Stimulated activated CD4-positive, alpha-beta T cell treated with anti-CD3 and anti-CD28 coated beads, Interleukin-1b, Interleukin-23, amount 100 ng/mL, for 4 hours (primary cell): ENCODE measurements around the gene GATAD2A.
"Not testable (repeated sequence)": the region's sequence is repeated elsewhere in the genome, so short reads cannot be mapped to it uniquely, and the experiment has no call there.

Source experiments
- DNase-seq, 2 donors: peaks; one replicate each; pipeline ENCODE4 v3.0.0-alpha.2; 2020; ENCODE audit warnings: low read depth in 2 of 2

The GATAD2A gene, protein sequence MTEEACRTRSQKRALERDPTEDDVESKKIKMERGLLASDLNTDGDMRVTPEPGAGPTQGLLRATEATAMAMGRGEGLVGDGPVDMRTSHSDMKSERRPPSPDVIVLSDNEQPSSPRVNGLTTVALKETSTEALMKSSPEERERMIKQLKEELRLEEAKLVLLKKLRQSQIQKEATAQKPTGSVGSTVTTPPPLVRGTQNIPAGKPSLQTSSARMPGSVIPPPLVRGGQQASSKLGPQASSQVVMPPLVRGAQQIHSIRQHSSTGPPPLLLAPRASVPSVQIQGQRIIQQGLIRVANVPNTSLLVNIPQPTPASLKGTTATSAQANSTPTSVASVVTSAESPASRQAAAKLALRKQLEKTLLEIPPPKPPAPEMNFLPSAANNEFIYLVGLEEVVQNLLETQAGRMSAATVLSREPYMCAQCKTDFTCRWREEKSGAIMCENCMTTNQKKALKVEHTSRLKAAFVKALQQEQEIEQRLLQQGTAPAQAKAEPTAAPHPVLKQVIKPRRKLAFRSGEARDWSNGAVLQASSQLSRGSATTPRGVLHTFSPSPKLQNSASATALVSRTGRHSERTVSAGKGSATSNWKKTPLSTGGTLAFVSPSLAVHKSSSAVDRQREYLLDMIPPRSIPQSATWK

DNA sequence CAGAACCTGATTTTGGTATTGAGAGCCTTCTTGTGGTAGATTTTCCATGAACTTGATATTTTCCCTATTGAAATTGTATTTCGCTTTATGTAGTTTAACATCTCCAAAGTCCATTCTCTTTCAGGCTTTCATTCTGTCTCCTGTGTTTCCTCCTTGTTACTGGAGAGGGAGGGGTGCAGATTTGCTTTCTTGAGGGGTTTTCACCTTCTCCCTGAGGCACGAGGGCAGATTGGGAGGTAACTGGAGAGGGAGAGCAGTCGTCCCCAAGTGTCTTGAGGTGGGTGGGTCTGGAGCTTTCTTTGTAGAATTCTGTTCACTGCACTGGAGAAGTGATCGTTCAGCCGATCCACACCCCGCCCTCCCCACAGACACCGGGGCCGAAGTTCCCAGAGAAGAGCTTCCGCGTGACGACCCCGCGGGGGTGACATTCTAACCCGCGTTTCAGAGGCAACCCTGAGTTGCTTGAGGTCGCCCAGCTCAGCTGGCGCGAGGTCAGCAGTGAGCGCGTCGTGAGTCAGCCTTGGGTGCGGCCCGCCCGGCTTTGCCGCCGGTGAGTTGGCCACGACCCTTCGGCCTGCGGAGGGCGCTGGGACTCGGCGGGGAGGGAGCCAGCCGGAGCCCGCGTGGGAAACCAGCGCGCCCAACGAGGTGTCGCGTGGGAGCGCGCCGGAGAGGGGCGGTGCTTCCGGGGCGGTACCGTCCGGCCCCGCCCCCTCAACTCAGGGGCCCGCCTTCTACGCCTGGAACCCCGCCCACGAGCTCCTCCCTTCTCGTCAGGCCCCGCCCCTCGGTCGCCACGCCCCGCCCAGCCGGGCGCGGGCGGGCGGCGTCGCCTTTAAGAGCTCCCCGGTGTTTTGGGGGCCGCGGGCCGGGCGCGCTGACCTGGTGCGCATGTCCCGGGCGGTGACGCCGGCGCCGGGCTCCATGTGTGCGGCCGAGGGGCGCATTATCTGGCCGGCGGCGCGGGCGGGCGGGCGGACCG is at the start of gene GATAD2A:
Gene GATAD2A (plus strand): TSS at position 797 of the 982 bp plus-strand sequence. CDS start 59,671 bp downstream, outside the sequence.
- DNase-seq, result peak; percentile 92 to 93

DNA sequence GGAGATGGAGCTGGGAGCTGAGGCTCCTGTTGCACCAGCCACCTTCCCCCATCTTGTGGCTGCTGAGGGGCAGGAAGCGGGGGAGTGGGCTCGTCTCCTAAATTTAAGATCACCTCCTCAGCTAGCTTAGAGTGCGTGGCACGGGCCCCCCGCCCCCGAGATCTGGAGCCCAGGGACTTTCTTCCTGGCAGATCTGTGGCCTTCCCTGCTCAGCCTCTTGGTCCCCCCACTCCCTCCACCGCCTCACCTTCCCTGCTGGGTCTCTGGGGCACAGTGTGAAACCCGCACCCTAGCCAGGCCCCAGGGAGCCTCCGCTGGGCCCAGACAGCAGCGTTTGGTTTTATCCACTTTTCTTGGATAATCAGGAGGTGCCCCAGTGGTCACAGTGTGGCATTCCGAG is 49.0 kb upstream of the GATAD2A start:
- no peak for DNase-seq

DNA sequence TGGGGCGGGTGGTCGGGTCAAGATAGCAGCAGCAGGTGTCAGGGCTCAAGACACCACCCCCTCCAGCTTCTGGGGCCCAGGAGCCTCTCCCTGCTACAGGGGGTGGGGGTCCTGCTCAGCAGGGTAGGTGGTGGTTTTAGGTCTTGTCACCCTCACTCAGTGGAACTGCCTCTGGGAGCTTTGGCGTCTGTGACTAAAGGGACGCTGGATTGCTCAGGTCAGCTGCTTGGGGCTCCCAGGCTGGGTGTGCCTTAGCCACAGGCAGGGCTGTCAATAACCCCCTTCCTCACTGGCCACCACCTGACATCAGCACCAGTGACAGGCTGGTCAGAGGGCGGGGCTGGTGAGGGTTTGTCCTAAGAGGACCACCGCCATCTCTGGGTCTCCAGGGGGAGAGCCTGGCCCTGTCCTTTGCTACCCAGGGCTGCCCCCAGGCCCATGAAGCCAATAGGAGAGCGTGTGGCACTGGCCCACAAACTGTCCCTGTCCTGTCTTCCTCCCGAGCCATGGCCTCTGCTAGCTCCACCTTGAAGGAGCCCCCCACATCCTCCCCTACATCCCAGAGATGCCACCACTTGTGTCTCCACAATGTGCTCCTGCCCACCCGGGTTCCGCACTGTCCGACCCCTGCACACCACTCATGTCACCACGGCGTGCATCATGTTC is 48.4 kb upstream of the GATAD2A start:
- no peak for DNase-seq

DNA sequence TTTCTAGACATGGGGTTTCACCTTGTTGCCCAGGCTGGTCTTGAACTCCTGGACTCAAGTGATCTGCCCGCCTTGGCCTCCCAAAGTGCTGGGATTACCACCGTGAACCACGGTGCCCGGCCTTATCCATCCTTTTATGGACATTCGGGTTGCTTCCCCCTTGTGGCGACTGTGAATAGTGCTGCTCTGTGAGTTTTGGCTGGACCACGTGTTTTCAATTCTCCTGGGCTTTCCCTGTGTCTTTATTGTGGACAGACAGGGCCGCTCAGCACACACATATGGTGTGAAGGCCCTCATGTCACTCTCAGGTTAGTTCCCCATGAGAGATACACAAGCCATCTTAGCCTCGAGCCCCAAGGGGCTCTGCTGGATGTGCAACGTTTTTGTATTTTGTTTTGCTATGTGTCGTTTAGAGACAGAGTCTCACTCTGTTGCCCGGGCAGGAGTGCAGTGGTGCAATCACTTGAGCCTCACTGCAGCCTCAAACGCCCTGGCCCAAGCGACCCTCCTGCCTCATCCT is 44.3 kb upstream of the GATAD2A start:
- DNase-seq, result peak; percentile 53 to 57

DNA sequence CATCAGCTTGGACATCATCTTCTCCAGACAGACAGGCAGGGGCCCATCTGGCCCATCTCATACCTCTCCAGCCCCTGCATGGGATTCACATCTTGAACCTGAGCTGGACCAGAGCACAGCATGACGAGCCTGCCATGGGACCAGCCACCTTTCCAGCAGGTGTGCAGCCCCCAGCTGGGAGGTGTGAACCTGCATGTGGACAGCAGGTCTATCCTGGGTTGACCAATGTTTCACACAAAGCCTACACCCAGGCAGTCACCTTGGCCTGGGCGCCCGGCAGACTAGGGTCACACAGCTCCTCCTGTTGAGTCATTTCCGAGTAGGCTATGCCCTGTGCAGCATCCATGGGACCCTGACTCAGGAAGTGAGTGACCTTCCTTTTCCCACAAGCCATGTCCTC is 43.4 kb upstream of the GATAD2A start:
- DNase-seq, result no peak

DNA sequence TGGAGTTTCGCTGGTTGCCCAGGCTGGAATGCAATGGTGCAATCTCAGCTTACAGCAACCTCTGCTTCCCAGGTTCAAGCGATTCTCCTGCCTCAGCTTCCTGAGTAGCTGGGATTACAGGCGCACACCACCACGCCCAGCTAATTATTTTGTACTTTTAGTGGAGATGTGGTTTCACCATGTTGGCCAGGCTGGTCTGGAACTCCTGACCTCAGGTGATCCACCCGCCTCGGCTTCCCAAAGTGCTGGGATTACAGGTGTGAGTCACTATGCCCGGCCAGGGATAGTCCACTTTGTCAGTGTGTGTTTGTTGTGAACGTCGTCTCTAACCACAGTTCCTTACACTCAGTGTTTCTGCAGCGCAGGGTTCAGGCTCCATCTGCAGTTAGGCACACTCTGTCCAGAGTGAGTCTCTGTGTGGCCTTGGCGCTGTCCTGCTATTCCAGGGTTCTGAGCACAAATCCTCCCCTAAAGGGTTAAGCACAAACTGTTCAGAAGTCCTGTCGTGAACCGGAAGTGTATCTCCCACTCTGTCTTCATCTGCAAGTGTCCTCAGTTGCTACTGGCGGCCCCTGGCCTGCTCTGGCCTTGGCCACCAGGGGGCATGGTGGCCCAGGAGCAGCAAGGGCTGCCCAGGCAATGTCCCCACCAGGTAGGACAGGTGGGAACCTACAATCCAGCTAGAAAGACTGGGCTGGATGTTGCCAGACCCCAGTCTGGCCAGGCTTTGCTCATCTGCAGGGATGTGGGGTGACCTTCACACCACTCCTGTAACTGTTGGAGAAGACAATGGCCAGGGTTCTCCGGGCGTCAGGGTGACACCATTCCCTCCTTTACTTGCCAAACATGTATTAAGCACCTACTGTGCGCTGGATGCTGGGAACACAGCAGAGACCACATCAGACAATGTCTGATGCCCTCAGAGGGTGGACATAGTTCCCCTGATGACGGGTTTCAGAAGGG is 38.8 kb upstream of the GATAD2A start:
- DNase-seq, result peak; percentile 61 to 62

DNA sequence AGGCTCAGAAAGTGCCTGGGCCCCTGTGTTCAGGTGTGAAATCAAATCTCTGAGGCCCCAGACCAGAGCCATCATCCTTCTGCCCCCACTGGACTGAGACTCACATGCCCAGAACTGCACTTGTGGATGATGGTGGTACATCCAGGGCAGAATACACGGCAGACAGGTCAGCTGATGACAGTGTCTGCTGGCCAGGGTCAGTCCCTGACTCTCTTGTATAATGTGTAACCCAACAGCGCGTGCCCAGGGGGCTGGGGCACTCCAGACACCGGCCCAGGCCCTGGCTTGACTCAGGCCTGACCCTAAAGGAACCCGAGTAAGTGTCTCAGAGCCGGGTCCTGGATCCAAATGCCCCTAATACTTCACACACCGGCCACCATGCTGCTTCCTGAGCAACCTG is 37.4 kb upstream of the GATAD2A start:
- no peak for DNase-seq

DNA sequence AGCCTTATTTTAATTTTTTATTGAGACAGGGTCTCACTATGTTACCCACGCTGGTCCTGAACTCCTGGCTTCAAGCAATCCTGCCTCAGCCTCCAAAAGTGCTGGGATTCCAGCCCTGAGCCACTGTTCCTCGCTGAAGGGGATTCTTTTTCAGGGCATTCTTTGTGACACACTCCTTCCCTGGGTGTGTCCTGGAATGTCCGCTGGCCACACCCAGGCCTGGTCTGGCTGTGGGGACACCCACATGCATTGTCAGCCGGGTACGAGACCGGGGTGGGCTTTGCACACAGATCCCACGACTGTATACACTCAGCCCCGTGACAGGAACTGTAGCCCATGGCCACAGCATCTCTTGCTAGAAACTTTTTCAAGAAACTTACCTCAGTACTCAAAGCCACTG is 34.4 kb upstream of the GATAD2A start:
- no peak for DNase-seq

DNA sequence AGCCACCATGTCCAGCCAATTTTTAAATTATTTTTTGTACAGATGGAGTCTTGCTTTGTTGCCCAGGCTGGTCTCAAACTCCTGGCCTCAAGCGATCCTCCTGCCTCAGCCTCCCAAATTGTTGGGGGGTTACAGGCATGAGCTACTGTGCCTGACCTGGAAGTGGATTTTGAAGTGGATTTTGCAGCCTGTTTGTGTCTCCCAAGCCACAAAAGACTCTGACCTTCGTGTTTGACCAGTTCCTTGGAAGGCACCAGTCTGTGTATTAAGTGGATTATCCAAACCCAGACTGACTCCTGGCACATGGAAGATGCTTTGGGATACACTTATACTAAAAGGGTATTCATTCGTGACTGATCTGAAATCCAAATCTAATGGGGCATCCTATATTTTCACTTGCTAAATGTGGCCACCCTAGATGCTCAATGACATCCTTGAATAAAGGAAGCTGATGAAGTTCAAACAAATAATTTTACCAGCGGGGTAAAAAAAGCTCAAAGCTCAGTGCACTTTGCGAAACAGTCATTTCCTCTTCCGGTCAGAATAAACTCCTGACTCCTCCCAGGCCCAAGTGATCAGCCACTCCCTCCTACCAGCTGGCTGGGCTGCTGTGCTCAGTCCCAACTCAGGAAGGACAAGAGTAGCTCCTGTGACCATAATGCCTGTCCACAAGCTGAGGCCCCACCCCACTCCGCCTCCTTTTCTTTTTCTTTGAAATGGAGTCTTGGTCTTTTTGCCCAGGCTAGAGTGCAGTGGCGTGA is 32.6 kb upstream of the GATAD2A start:
- DNase-seq, result no peak

DNA sequence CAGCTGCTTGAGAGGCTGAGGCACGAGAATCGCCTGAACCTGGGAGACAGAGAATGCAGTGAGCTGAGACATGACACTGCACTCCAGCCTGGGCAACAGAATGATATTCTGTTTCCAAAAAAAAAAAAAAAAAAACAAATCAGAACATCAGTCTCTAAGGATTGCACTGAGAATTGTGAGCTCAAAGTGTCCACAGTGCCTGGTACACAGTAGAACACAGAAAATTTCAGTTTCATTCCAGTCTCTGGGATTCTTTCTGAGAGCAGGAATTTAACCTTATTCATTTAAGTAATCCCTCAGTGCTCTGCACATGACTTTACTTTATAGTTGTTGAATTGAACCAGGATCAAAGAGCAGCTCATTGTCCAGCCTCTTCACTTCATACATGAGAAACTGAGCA is 25.9 kb upstream of the GATAD2A start:
- no peak for DNase-seq

DNA sequence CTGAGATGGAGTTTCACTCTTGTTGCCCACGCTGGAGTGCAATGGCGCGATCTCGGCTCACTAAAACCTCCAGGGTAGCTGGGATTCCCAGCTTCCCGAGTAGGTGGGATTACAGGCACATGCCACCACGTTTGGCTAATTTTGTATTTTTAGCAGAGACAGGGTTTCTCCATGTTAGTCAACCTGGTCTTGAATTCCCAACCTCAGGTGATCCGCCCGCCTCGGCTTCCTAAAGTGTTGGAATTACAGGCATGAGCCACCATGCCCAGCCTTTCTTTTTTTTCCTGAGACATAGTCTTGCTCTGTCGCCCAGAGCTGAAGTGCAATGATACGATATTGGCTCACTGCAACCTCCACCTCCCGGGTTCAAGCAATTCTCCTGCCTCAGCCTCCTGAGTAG is 25.2 kb upstream of the GATAD2A start:
- DNase-seq, result not testable (repeated sequence)

DNA sequence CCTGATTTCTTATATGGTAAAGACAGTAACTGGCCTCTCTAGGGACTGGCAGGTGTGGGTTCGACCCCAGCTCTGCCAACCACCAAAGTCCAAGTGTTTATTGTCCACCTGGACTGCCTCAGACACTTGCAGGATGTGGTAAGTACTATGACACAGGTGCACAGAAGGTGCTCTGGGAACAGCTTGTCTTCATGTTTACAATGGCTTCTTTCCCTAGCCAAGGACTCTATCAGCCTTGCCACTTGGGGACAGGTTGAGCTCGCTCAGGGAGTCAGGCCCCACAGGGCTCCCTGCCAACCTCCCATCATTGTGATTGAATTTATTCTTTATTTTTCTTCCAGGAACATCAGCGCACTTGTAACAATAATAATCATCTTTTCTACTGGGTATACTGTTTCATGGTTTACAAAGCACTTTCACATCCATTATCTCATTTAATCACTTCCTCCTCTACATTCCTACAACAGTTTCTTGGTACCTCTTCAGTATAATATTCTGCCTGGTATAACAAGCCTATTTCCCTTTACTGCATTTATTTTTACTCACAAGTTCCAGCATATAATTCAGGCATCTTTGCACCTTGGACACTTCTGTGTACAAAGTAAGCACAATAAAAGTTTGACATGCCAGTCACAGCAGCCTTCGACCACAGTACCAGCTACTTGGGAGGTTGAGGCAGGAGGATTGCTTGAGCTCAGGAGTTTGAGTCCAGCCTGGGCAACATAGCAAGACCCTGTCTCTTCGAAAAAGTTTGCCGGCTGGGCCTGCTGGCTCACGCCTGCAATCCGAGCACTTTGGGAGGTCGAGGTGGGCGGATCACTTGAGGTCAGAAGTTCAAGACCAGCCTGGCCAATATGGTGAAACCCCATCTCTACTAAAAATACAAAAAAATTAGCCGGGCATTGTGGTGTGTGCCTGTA is 24.2 kb upstream of the GATAD2A start:
- no peak for DNase-seq

DNA sequence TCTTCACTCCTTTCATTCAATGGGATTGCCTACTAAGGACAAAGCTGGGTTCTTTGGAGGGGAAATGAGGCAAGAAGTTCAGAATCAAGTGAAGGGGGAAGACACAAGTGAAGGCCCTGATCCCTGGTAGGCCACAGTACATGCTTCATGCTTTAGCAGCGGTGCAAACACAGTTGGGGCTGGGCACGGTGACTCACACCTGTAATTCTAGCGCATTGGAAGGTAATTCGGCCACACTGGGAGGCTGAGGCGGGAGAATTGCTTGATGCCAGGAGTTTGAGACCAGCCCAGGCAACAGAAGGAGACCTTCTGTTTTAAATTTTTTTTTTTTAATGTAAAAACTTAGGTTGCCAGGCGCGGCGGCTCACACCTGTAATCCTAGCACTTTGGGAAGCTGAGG is 23.4 kb upstream of the GATAD2A start:
- no peak for DNase-seq

DNA sequence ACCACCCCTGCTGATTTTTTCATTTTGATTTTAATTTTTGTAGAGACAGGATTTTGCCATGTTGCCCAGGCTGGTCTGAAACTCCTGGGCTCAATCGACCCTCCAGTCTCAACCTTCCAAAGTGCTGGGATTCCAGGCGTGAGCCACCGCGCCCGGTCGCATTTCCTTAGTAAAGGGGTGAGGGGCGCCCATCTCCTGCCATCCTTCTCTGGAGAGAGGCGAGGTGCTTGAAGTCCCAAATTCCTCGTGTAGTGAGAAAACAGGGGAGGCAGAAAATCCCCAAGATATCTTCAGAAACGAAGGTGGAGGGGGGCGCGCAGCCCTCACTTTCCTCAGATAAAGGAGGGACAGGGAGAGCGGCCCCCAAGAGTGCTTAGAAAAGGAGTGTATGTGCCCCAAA is 21.0 kb upstream of the GATAD2A start:
- no peak for DNase-seq

DNA sequence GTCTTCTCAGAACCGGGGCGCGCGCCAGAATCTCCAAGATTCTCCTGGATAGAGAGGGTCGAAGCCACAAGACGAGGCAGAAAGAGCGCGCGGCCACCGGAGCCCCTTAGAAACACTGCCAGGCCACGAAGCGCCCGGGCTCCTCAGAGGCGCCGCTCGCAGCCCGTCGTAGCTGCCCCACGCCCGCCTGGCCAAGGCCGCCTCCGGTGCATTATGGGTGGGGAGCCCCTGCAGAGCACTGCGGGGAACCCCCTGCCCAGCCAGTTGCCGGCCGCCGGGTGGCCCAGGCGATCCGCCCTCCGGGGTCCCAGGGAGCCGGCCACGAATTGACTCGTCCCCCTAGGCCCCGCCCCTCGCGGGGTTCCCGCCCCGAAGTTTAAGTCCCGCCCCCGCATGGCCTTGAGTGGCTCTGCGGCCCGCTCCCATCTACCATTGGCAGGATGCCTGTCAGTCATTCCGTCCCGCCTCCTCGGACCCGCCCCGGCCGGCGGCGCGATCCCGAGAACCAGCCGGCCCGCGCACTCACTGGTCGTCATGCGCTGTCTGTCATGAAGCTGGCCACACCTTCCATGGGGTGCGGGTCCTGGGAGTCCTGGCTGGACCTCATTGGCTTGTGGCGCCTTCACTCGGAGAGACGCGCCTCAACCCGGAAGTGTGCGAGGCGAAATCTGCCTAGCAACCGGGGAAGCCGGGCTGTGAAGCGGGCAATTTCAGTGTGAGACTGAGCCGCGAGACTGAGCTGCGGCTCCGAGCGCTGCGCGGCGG is 20.2 kb upstream of the GATAD2A start:
- peak; percentile 99 for DNase-seq

DNA sequence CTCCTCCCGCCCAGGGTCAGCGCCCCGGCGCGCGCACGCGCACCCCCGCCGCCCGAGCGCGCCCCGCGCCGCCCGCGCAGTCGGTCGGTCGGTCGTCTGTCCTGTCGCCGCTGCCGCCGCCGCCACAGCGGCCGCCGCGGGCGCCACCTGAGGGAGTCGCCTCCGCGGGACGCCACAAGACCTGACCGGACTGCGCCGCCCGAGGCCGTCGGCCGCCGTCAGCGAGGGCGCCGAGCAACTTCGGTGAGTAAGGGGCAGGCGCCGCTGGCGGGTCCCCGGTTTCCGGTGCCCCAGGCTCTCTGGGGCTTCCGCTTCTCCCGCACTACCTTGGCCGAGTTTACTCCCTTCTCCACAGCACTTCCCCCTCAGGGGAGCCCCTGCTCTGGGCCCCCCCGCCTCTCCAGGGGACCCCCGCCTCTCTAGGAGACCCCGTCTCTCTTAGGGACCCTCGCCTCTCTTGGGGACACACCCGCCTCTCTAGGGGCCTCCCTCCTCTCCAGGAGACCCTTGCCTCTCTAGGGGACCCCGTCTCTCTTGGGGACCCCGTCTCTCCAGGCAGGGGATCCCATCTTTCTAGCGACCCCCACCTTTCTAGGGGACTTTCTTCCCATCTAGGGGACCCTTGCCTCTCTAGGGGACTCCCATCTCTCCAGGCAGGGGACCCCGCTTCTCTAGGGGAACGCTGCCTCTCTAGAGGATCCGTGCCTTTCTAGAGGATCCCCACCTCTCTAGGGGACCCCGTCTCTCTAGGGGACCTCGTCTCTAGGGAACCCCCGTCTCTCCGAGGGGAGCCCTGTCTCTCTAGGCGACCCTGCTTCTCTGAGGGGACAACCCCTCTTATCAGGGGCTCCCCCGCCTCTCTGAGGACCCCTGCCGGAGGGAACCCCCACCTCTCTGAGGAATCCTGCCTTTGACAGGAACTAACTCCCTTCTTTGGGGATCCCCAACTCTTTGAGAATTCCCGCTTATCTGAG is 19.3 kb upstream of the GATAD2A start:
- DNase-seq, result peak in 1 of 2 donors; percentile 49
